Hematopoietic multipotent progenitor cell treated with erythropoietin and hydrocortisone succinate and interleukin-3 and kit ligand, for 8 days (in vitro differentiated cells): ENCODE results near the gene MARCHF10.
A peak's percentile ranks its signal among the peaks of the same experiment; 100 is the strongest.

Experiments used
- DNase-seq: peaks from one replicate; pipeline ENCODE4 v3.0.0-alpha.2; 2015

The MARCHF10 gene

DNA sequence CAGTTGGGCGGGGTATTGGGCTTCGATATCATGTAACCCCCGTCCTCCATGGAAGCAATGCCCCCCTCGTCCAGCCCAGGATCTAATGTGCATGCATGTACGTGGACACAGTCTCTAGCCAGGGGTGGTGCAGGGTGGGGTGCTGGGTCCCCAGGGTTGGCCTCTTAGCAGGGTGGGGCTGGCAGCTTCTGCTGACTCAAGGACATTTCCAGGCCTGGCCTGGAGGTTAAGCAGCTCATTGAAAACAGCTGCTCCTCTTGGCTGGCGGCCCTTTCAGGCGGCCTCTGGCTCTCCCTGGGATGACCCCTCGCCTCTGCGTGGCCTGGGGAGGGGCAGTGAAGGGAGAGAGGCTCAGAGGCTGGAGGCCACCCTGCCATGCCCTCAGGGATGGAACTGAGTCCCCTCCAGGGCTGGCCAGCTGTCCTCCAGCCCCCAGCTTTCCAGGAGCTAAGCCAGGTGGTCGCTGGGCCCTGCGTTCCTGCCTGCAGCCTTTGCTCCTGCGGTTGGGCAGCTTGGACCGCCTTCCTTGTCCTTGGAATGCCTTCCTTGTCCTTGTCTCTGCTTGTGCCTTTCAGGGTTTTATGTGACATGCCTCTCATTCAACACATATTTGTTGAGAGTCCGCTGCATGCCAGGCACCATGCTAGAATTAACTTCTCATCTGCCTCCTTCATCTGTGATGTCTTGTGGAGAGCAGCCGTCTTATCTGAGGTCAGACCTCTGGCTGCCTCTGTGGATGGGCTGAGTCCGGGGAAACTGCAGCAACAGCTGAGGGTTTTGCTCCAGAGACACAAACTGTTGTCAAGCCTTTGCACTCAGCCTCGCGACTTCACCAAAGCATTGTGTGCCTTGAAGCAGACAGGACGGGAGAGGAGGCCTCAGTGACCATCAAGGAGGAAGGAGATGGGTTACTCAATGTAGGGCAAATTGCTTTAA is 154.0 kb downstream of the MARCHF10 start:
- peak; percentile 14 for DNase-seq

DNA sequence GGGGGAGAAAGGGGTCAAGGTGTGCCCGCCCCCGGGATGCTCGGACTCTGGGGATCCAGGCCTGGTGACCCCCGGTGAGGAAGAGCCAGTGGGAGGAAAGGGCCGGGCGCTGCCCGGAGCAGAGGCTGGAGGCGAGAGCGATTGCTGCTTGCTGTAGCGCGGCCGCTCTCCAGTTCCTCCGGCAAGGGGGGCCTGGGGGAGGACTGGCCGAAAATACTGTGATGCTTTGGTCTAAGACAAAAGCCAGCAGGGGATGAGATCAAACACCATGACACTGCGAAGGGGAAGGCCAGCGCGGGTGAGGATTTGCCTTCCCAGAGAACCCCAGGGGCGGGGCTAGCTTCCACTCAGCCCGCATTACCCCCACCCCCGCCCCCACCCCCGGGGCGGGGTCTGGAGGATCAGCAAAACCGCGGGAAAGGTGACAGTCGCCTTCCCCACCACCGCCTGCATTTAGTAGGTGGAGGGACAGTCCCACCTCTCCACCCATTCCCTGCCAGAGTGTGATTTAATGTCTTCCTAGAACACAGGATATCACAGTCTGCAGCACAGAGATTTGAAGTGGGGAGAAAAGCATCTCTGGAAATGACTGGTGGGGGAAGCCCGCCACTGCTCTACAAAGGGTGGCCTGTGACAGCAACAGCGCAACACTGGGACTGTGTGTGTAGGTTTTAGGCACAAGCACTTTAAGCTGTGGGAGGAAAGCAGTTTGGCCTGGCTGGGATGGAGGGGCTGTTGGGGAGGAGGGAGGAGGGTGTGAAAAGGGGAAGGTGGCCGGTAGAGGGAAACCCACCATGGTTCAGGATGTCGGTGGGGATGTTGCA is 154.9 kb downstream of the MARCHF10 start:
- DNase-seq = peak; percentile 44

DNA sequence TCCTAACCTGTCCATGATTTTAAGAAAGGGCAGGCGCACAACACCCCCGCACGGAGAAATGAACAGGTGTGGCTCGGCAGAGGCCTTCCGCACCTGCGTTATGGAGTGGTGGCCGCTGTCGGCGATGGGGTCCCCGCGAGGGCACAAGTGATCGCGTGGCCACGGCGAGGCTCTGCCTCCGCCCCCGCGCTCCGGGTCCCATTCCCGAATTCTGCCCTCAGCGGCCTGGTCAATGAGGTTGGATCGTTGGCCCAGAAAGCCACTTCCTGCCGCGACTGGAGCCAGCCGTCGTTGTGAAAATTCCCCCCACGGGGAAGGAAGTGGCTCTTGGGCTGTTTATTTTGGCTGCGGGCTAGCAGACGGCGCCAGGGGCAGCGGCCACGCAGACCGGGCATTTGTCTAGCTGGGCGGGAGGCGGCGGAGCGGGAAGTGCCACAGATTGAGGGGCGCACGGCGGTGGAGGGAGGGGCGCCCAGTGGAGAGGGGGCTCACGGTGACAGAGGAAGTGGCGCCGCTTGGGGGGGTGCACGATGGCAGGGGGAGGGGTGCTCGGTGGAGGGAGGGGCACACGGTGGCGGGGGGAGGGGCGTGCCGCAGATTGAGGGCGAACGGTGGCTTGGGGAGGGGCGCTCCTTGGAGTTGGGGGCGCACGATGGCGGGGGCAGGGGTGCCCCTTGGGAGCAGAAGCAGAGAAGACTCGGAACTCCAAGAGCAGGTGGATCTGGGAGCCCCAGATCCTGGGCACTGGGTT is 155.7 kb downstream of the MARCHF10 start:
- no peak for DNase-seq
